HUES6 (cell line): Measurements from ENCODE around the gene ZMYND10.

ENCODE experiments used
- H3K27ac ChIP-seq: 2 replicates; pipeline ENCODE4 v1.7.0; 2013; ENCODE audit warnings: low read depth, mild to moderate bottlenecking, low read length, inconsistent platforms
- H3K27me3 ChIP-seq: 2 replicates; pipeline ENCODE4 v1.6.1; 2013; ENCODE audit warnings: low read length; ENCODE audit not compliant: control insufficient read depth, insufficient read depth
- H3K36me3 ChIP-seq: 2 replicates; pipeline ENCODE4 v1.6.1; 2013; ENCODE audit warnings: low read length; ENCODE audit not compliant: control insufficient read depth, insufficient read depth
- H3K4me1 ChIP-seq: 2 replicates; pipeline ENCODE4 v1.6.1; 2013; ENCODE audit warnings: low read length; ENCODE audit not compliant: control insufficient read depth, insufficient read depth
- H3K4me3 ChIP-seq: 2 replicates; pipeline ENCODE4 v1.5.1; 2013; ENCODE audit warnings: low read depth, low read length
- H3K9ac ChIP-seq: one replicate; pipeline ENCODE4 v1.6.1; 2013; ENCODE audit warnings: mild to moderate bottlenecking, low read length
- H3K9me3 ChIP-seq: 2 replicates; pipeline ENCODE4 v1.6.1; 2013; ENCODE audit warnings: low read depth, low read length; ENCODE audit not compliant: control insufficient read depth, insufficient read depth

Gene ZMYND10

GRCh38 chr3:50292159-50293078, 53.1 kb downstream of the ZMYND10 start, which contains the start of gene IFRD2:
IFRD2 (minus strand) TSS chr3:50292429; CDS start chr3:50292274, 155 bp downstream.
- Histone ChIP-seq H3K9me3 (no peaks in the 10 kb centered on the region), H3K9ac (peak within 1 kb of the TSS; percentile 93), H3K27ac (peak within 1 kb of the TSS; percentile 79; the same call in 1 of the 2 replicates), H3K4me3 (peak within 1 kb of the TSS; percentile 97), H3K36me3 (peaks cover 38% of the 10 kb centered on the region), H3K27me3 (no peaks in the 10 kb centered on the region), H3K4me1 (peaks cover 4% of the 10 kb centered on the region)
